Effector memory CD8-positive, alpha-beta T cell (primary cell): Measurements from ENCODE around the gene MAP3K9.
"Not testable (repeated sequence)": the region's sequence is repeated elsewhere in the genome, so short reads cannot be mapped to it uniquely, and the experiment has no call there.

Experiments used
- ATAC-seq: fragments of 150-1000 bp; cut with Tn5 transposase; replicated peaks from 2 replicates; pipeline ENCODE4 v1.10.0; 2021; ENCODE audit warnings: mild to moderate bottlenecking, moderate library complexity
- DNase-seq, 3 experiments: peaks; one replicate each; pipeline ENCODE4 v3.0.0; 2021
- H3K27ac Mint-ChIP-seq, 2 donors: one replicate each; pipeline ENCODE4 v1.8.0; 2022; ENCODE audit warnings: mild to moderate bottlenecking in 2 of 2, mixed read lengths in 2 of 2, moderate library complexity in 2 of 2
- H3K27me3 Mint-ChIP-seq, 2 donors: one replicate each; pipeline ENCODE4 v1.8.0; 2022; ENCODE audit warnings: mixed read lengths in 2 of 2
- H3K36me3 Mint-ChIP-seq: one replicate; pipeline ENCODE4 v1.8.0; 2022; ENCODE audit warnings: mild to moderate bottlenecking, moderate library complexity, mixed read lengths; ENCODE audit not compliant: insufficient read depth
- H3K4me1 Mint-ChIP-seq, 2 donors: one replicate each; pipeline ENCODE4 v1.8.0; 2022; ENCODE audit warnings: low read depth in 2 of 2, mixed read lengths in 2 of 2
- H3K4me3 Mint-ChIP-seq, 2 donors: one replicate each; pipeline ENCODE4 v1.8.0; 2022; ENCODE audit warnings: mild to moderate bottlenecking in 2 of 2, mixed read lengths in 2 of 2, moderate library complexity in 2 of 2
- H3K9me3 Mint-ChIP-seq, 2 donors: one replicate each; pipeline ENCODE4 v1.8.0; 2022; ENCODE audit warnings: mixed read lengths in 2 of 2

Gene MAP3K9

DNA sequence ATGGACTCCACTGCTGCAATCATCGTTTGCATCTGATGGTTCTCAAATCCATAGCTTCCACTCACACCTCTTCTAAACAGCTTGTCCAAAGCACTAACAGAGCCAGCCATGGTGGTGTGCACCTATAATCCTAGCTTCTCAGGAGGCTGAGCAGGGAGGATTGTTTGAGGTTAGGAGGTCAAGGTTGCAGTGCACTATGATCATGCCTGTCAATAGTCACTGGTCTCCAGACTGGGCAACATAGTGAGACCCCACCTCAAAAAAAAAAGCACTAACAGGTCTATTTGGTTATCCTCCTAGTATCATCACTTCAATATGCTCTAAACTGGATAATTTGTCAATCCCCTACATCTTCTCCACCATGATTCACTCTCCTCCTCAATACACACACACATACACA is 104.4 kb downstream of the MAP3K9 start:
- Mint-ChIP-seq H3K36me3 (no peaks in the 10 kb centered on the region), H3K4me3 (no peak overlapping the region), H3K4me1 (peaks cover 0 to 2% of the 10 kb centered on the region in 2 donors), H3K27me3 (peaks cover 8 to 22% of the 10 kb centered on the region in 2 donors), H3K9me3 (no peaks in the 10 kb centered on the region), H3K27ac (no peak overlapping the region)
- no peak for ATAC-seq
- no peak for DNase-seq

DNA sequence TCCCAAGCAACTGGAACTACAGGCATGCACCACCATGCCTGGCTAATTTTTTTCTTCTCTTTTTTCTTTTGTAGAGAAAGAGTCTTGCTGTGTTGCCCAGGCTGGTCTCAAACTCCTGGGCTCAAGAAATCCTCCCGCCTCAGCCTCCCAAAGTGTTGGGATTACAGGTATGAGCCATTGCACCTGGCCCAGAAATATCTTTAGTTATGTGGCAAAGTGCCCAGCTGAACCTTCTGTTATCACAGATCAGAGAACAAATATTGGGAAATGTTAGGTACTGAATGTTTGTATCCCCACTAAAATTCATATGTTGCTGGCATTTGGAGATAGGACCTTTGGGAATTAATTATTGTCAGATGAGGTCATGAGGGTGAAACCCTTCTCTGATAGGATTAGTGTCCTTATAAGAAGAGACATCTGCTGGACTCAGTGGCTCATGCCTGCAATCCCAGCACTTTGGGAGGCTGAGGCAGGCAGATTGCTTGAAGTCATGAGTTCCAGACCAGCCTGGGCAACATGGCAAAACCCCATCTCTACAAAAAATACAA is 105.6 kb downstream of the MAP3K9 start:
- H3K36me3 Mint-ChIP-seq, ATAC-seq, H3K9me3 Mint-ChIP-seq, H3K4me3 Mint-ChIP-seq, H3K4me1 Mint-ChIP-seq, DNase-seq, H3K27ac Mint-ChIP-seq: not testable (repeated sequence)
- peaks cover 7 to 30% of the 10 kb centered on the region in 2 donors for H3K27me3 Mint-ChIP-seq

DNA sequence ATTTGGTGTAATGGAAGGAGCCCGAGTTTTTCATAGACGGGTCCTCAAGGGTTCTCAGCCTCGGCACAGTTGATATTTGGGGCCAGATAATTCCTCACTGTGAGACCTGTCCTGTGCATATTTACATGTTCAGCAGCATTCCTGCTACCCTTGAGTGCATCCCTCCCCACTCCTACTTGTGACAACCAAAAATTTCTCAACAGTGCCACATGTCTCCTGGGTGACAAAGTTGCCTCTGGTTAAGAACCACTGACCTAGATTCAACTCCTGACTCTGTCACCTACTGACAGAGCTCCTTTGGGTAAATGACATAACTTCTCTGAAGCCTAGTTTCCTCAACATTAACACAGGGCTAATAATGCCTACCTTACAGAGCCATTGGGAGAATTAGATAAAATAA is 107.2 kb downstream of the MAP3K9 start:
- Mint-ChIP-seq H3K9me3 (no peaks in the 10 kb centered on the region), H3K27me3 (peaks cover 7 to 37% of the 10 kb centered on the region in 2 donors), H3K27ac (peak overlapping the region in 1 of 2 donors; percentile 54), H3K4me3 (no peak overlapping the region), H3K36me3 (no peaks in the 10 kb centered on the region), H3K4me1 (peaks cover 0 to 2% of the 10 kb centered on the region in 2 donors)
- DNase-seq (no peak), ATAC-seq (peak; percentile 39)

DNA sequence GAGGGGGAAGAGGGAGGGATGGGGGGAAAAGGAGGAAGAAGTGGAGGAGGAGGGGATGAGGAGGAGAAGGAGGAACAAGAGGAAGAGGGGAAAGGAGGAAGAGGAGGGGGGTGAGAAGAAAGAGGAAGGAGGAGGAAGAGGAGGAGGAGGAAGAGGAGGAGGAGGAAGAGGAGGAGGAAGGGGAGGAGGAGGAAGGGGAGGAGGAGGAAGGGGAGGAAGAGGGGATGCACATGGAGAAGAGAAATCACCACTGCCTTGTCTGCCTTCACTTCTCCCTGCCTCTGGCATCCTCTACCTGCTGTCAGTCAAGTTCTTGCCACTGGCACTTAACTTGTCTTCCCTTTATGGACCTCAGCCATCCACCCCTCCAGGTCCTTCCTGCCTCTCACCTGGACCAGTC is 107.7 kb downstream of the MAP3K9 start:
- no peak overlapping the region for H3K4me3 Mint-ChIP-seq
- peak overlapping the region in 1 of 2 donors; percentile 23 for H3K27ac Mint-ChIP-seq
- DNase-seq (no peak), ATAC-seq (no peak)
- H3K9me3 Mint-ChIP-seq: no peaks in the 10 kb centered on the region
- peaks cover 0 to 2% of the 10 kb centered on the region in 2 donors for H3K4me1 Mint-ChIP-seq
- H3K27me3 Mint-ChIP-seq: peaks cover 7 to 36% of the 10 kb centered on the region in 2 donors
- H3K36me3 Mint-ChIP-seq: no peaks in the 10 kb centered on the region

DNA sequence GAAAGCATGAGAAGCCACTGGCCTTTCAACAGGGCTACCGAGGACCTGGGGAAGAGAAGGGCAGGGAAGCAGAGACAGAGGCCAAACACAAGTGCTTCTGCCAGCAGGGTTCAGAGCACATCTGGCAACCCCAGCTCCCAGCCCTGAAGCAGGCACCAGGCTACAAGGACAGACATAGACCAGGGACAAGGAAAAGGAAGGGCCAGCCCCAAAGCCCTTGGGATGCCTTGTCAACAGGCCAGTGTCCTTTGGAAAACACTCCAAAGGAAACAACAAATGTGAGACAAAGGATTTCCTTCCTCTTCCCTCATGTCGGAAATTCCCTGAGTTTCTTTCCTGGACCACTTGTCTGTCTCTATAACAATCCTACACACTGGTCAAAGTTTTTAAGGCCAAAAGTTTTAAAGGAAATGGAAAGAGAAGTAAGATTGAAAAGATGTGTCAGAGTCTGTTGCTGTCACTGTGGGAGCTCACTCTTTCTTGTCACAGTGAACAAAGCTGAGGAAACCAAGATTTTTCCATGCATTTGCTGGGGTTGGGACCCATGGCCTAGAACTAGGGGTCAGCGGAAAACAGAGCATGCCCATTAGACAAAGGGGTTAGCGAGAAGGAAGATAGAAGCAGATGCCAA is 108.2 kb downstream of the MAP3K9 start:
- Mint-ChIP-seq H3K4me1 (peaks cover 0 to 2% of the 10 kb centered on the region in 2 donors), H3K36me3 (no peaks in the 10 kb centered on the region), H3K27me3 (peaks cover 3 to 31% of the 10 kb centered on the region in 2 donors), H3K9me3 (no peaks in the 10 kb centered on the region), H3K27ac (peak overlapping the region in 1 of 2 donors; percentile 23), H3K4me3 (no peak overlapping the region)
- DNase-seq (no peak), ATAC-seq (no peak)

DNA sequence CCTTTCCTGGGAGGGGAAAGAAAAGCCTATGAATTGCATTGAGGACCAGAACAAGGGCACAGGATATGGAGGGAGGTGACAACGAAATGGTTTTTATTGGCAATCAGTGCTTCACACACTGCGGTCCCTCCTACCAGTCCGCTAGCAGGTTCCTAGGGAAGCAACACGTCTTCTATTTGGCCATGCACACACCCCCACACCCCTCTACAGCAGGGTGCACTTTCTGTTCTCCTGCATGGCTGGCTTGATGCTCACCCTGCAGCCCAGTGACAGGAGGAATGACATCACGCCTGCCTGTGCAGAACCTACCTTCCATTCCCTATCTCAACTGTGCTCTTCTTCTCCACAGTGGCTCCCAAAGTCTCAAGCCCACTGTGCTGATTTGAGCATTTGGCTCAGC is 109.7 kb downstream of the MAP3K9 start:
- H3K36me3 Mint-ChIP-seq: no peaks in the 10 kb centered on the region
- ATAC-seq: no peak
- H3K4me3 Mint-ChIP-seq: no peak overlapping the region
- no peak overlapping the region for H3K27ac Mint-ChIP-seq
- no peak for DNase-seq
- peaks cover 0 to 2% of the 10 kb centered on the region in 2 donors for H3K4me1 Mint-ChIP-seq
- H3K27me3 Mint-ChIP-seq: peaks cover 0 to 17% of the 10 kb centered on the region in 2 donors
- no peaks in the 10 kb centered on the region for H3K9me3 Mint-ChIP-seq

DNA sequence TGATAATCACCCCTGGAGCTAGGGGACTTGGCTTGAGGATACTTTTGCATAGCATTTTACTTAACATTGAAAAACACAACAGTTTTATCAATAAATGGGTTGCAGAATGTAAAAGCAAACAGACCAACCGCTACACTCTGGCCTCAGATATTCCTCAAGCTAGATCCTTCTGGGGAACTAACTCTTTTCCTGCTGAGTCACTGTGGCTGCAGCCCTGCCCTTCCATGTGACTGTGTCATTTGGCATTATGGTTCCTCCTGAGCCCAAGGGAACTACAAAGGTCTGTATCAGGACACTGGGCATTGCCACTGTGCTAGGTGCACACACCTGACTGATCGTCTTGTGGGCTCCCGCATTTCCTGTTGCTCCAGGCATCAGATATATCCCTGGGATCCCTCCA is 111.0 kb downstream of the MAP3K9 start:
- no peaks in the 10 kb centered on the region for H3K9me3 Mint-ChIP-seq
- no peak overlapping the region for H3K4me3 Mint-ChIP-seq
- no peaks in the 10 kb centered on the region for H3K36me3 Mint-ChIP-seq
- H3K27me3 Mint-ChIP-seq: peaks cover 0 to 15% of the 10 kb centered on the region in 2 donors
- peaks cover 0 to 2% of the 10 kb centered on the region in 2 donors for H3K4me1 Mint-ChIP-seq
- H3K27ac Mint-ChIP-seq: no peak overlapping the region
- DNase-seq: no peak
- ATAC-seq: no peak

DNA sequence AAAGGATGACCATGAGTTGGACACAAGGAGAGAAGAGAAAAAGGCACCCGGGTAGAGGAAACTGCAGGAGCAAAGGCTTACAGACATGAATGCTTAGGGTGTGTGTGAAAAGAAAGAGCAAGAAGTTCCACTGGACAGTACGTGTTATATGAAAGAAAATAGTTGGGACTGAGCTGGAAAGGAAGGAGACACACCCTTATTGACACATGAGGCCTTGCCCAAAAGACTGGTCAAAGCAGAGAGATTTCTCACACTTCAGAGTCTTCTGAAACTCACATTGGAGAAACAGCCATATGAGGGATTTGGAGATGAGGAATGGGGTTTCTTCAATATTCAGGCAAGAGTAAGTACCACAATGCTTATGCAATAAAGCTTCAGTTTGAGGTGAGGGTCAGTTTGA is 111.6 kb downstream of the MAP3K9 start:
- Mint-ChIP-seq H3K9me3 (no peaks in the 10 kb centered on the region), H3K27ac (no peak overlapping the region), H3K27me3 (peaks cover 0 to 15% of the 10 kb centered on the region in 2 donors), H3K36me3 (no peaks in the 10 kb centered on the region), H3K4me3 (no peak overlapping the region), H3K4me1 (peaks cover 0 to 2% of the 10 kb centered on the region in 2 donors)
- no peak for DNase-seq
- no peak for ATAC-seq

DNA sequence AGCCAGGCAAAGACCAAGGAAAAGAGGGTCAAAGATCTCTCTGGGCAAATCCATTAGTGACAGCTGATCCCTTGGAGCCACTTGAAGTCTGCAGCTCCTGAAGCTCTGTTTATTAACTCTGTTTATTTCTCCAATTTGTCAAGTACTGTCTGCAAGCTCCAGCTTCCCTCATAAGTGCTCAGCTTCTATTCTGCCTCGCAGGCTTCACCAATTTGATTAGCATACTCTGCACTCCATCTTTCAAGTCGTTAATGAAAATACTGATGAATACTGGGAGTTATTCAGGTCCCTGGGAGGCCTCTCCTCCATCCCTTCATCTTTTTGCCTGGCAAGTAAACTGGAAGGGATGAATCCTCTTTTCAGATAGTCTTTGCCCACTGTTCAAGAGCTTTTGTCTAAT is 113.3 kb downstream of the MAP3K9 start:
- Mint-ChIP-seq H3K9me3 (no peaks in the 10 kb centered on the region), H3K4me1 (no peaks in the 10 kb centered on the region), H3K36me3 (no peaks in the 10 kb centered on the region), H3K4me3 (no peak overlapping the region), H3K27ac (no peak overlapping the region), H3K27me3 (peaks cover 0 to 15% of the 10 kb centered on the region in 2 donors)
- ATAC-seq (no peak), DNase-seq (no peak)

DNA sequence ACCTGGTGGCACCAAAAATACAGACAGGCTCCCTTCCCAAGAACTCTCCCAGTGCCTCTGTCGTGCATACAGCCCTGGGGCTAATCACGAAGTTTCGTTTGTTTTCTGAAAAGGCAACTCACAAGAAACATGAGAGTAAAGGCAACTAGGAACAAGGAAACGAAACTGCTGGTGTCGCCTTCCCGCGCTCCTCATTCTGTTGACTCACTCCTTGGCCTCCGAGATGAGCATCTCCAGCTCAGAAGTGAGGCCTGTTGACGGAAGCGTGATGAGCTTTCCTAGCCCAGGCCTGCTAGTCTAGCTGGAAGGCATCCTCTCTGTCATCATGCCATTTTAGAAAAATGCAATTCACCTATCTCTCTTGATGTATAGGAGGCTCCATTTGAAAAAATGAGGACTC is 117.1 kb downstream of the MAP3K9 start:
- H3K27me3 Mint-ChIP-seq: peaks cover 0 to under 1% of the 10 kb centered on the region in 2 donors
- ATAC-seq (no peak), DNase-seq (no peak)
- no peaks in the 10 kb centered on the region for H3K36me3 Mint-ChIP-seq
- H3K27ac Mint-ChIP-seq: no peak overlapping the region
- H3K9me3 Mint-ChIP-seq: no peaks in the 10 kb centered on the region
- no peak overlapping the region for H3K4me3 Mint-ChIP-seq
- H3K4me1 Mint-ChIP-seq: no peaks in the 10 kb centered on the region

DNA sequence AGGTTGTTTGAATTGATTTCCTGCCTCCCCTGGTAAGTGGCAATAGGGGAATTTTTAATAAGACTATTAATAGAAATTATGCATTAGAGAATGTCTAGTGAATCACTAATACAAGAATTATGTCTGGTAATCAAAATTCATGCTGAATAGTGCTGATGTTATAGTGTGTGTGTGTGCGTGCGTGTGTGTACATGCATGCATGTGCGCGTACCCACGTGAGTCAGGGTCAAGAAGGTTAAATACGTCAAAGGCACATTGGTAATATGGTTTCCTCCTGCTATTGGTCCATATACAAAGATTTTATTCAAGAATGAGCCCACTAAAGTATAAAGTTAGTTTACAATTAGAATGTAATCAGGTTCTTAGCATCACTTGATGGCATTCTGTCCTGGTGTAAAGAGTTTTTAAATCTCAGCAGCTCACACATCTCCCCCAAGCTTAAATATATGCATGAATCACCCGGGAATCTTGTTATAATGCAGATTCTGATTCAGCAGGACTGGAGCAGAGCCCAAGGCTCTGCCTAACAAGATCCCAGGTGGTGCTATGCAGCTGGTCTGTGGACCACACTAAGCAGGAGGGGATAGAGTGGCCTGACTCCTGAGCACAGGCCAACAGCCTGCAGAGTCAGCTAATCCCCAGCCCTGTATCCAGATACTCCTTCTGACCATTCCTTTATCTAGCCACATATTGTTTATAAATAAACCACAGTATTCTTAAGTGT is 123.7 kb downstream of the MAP3K9 start:
- H3K9me3 Mint-ChIP-seq: no peaks in the 10 kb centered on the region
- no peak overlapping the region for H3K4me3 Mint-ChIP-seq
- H3K27me3 Mint-ChIP-seq: no peaks in the 10 kb centered on the region
- H3K36me3 Mint-ChIP-seq: no peaks in the 10 kb centered on the region
- H3K27ac Mint-ChIP-seq: no peak overlapping the region
- H3K4me1 Mint-ChIP-seq: no peaks in the 10 kb centered on the region
- DNase-seq: no peak
- no peak for ATAC-seq

DNA sequence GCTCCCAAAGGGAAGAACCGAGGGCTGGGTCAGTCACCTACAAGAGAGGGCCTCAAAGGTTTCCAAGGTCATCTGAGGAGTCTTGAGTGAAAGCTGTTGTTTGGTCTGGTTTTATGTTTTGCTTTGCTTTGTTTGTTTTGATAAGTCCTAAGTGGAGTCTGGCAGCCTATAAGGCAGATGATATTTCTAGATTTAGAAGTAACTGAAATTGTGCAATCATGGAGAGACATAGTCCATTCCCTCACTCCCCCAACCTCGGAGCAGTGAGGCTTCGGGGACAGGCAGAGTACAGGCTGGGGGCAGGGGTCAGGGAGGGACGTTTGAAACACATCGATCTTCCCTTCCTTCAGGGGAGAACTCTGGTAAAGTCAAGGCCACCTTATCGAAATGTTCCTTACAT is 125.3 kb downstream of the MAP3K9 start:
- Mint-ChIP-seq H3K36me3 (no peaks in the 10 kb centered on the region), H3K4me1 (no peaks in the 10 kb centered on the region), H3K27me3 (no peaks in the 10 kb centered on the region), H3K9me3 (no peaks in the 10 kb centered on the region), H3K27ac (peak overlapping the region in 1 of 2 donors; percentile 11), H3K4me3 (no peak overlapping the region)
- DNase-seq: no peak
- ATAC-seq: no peak

DNA sequence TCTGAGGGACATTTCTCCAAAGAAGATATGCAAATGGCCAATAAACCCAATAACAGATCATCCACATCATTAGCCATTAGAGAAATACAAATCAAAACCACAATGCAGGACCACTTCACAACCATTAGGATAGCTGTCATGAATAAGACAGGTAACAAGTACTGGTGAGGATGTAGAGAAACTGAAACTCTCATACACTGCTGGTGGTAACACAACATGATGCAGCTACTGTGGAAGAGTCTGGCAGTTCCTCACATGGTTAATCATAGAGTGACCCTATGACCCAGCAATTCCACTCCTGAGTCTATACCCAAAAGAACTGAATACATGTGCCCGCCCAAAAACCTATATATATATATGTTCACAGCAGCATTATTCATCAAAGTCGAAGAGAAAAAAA is 128.6 kb downstream of the MAP3K9 start:
- ATAC-seq (no peak), DNase-seq (no peak)
- Mint-ChIP-seq H3K4me1 (no peaks in the 10 kb centered on the region), H3K4me3 (no peak overlapping the region), H3K27ac (no peak overlapping the region), H3K27me3 (no peaks in the 10 kb centered on the region), H3K9me3 (no peaks in the 10 kb centered on the region), H3K36me3 (peaks cover 4% of the 10 kb centered on the region)

DNA sequence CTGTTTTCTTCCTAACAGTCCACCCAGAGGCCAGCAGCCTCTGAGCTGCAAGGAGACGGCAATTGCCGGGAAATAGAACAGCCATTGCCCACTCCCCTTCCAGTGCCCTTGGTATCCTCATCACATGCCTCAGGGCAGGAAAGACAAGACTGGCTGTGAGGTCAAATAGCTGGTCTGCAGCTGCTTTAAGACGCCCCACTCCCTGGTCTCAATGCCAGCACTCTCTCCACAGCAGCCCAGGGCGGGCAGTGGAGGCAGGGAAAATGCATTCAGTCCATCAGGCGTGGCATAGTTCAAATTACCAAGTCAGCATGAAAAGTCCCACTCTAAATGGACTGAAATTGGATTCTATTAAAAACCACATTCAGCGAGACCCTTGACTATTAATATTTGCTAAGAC is 132.0 kb downstream of the MAP3K9 start:
- DNase-seq: no peak
- Mint-ChIP-seq H3K4me3 (no peak overlapping the region), H3K27me3 (no peaks in the 10 kb centered on the region), H3K4me1 (no peaks in the 10 kb centered on the region), H3K27ac (no peak overlapping the region), H3K9me3 (no peaks in the 10 kb centered on the region), H3K36me3 (peaks cover 8% of the 10 kb centered on the region)
- ATAC-seq: no peak
